Effector CD8-positive, alpha-beta T cell (primary cell): ENCODE results near the gene TTBK2.
"Not testable (repeated sequence)": the region's sequence is repeated elsewhere in the genome, so short reads cannot be mapped to it uniquely, and the experiment has no call there.

Experiments used
- DNase-seq: peaks from one replicate; lab custom pipeline; 2025; lab: John Stamatoyannopoulos, UW

Gene TTBK2

GRCh38 chr15:42761813-42762212 is 158.8 kb downstream of the TTBK2 start:
- DNase-seq, result not testable (repeated sequence)

GRCh38 chr15:42760759-42761158 is 159.8 kb downstream of the TTBK2 start:
- DNase-seq, result no peak

- no peak for DNase-seq
These were observed 161.5 kb downstream of the TTBK2 start for GRCh38 chr15:42759093-42759492.

DNA sequence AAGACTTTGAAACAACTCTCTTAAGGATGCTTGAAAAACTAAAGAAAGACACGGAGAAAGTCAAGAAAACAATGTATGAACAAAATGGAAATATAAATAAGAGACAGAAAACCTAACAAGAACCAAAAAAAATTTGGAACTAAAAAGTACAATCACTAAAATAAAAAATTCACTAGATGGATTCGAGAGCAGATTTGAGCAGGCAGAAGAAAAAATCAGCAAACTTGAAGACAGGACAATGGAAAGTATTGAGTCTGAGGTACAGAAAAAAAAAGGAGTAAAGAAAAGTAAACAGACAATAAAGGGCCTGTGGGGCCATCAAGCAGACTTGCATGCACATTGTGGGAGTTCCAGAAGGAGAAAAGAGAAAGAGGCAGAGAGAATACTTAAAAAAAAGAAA is 170.3 kb downstream of the TTBK2 start:
- no peak for DNase-seq

- DNase-seq, result no peak
These were observed 171.3 kb downstream of the TTBK2 start for GRCh38 chr15:42749266-42749665.

GRCh38 chr15:42744195-42744594 is 176.4 kb downstream of the TTBK2 start:
- DNase-seq, result no peak

DNA sequence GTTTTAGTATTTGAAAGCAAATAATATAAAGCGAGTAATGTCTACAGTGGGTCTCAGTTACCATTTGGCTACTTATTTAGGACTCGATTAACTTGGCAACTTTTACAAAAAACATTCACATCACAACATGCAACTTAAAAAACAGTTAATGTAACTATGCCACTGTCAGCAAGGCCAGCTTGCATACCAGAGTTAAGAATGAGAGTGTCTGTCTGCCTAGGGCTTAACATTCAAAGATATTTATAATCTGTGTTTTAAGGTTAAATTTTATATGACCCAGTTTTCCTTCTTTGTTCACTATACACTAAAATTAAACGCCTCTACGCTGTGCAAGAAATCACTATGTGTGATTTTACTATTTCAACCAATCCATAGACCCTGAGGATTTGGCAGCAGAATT is 178.4 kb downstream of the TTBK2 start:
- no peak for DNase-seq

DNA sequence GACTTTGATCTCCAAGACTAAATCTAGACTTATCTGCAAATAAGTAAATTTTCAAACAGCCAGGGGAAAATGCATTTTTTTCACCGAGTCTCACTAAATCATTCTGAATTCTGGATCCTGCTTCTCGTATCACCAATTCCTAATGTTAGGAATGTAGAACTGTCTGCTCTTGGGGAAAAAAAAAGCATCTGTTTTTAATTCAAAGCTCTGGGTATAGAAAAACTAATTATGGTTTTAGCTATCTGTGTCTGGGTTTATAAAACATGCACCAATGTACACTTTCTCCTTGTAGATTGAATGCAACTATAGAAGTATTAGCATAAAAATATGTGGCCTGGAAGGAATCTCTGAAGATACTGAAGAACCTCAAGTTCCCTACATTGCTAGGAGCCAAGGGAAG is 178.9 kb downstream of the TTBK2 start:
- DNase-seq, result no peak

DNA sequence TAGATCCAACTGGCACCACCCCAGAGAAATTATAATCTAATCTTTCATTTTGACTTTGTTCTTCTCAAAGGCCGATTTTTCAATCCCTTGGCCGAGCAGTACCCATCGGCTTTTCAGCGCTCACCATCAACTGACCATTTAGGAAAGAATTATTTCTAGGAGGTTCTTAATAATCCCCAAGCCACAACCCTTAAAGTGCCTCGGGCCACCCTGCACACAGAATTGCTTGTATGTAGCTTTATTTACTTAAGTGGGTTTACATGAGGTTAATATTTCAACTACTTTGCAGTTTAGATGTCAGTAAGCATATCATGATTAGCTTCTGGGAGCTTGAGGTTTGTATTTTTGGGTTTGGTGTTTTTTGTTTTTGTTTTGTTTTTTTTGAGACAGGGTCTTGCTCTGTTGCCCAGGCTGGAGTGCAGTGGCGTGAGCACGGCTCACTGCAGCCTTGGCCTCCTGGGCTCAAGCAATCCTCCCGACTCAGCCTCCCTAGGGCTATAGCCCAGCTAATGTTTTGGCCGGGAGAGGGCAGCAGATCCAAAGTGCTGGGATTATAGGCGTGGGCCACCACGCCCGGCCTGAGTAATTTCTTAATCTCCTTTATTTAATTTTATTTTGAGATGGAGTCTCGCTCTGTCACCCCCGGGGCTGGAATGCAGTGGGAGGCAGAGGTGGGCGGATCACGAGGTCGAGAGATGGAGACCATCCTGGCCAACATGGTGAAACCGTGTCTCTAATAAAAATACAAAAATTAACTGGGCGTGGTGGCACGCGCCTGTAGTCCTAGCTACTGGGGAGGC is 182.8 kb downstream of the TTBK2 start:
- no peak for DNase-seq

DNA sequence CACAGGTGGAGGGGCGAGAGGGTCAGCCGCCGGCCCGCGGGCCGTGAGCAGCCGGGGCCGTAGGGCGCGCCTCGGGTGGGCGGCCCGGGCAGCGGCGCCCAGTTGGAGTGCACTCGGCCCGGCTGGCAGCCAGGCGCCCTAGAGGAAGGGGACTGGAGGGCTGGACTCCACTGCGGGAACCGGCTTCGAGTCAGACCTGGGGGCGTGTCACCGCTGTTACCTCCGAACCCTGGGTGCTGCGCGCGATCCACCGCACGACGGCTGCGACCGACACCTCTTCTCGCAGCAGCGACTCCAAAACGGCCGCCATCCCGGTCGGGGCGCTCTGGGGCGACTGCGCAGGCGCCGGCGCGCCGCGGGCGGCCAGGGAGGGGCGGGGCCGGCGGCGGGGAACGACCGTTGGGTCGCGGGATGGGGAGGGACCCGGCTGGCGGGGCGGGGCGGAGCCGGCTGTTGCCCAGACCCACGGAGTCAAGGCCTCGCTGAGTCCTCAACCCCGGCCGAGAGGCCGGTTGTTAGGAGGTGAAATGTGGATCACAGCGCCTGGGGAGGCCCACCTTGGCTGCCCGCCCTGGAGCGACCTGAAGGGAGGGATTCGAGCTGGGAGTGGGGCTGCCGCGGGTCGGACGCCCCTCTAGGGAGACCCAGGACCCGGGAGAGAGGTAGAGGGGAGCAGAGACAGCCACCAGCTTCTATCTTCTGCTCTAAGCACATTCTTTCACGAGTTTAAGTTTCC is 183.6 kb downstream of the TTBK2 start, which contains the start of gene CDAN1:
Gene CDAN1 (minus strand): TSS at position 336 of the 736 bp plus-strand sequence. CDS start 26 bp downstream, at position 310.
- DNase-seq, result peak; percentile 88

DNA sequence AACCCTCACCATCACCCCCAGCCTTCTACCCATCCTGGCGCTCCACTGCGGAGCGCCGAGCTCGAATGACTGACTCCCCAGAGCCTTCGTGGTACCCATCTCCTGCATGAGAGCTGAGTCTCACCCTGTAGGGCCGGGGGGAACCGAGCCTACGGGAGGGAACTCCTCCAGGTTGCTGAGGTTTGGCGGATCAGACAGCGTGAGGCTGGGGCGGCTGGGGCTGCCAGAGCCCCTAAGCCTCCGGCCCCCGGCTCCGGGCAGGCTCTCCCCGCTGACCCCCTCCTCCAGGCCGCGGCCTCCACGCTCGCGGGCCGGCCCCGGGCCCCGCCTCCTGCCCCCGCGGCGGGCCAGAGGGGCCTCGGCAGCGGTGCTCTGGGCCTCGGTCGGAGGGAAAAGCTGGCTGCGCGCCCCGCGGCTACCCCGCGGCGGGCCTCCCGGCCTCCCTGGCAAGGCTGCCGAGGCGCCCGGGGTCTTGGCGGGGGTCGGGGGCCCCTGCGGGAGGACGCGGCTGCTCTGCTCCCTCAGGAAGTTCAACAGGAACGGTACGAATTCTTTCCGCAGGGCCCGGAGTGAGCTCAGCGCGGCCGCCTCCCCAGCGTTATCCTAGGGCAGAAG is 184.3 kb downstream of the TTBK2 start:
- DNase-seq, result no peak

DNA sequence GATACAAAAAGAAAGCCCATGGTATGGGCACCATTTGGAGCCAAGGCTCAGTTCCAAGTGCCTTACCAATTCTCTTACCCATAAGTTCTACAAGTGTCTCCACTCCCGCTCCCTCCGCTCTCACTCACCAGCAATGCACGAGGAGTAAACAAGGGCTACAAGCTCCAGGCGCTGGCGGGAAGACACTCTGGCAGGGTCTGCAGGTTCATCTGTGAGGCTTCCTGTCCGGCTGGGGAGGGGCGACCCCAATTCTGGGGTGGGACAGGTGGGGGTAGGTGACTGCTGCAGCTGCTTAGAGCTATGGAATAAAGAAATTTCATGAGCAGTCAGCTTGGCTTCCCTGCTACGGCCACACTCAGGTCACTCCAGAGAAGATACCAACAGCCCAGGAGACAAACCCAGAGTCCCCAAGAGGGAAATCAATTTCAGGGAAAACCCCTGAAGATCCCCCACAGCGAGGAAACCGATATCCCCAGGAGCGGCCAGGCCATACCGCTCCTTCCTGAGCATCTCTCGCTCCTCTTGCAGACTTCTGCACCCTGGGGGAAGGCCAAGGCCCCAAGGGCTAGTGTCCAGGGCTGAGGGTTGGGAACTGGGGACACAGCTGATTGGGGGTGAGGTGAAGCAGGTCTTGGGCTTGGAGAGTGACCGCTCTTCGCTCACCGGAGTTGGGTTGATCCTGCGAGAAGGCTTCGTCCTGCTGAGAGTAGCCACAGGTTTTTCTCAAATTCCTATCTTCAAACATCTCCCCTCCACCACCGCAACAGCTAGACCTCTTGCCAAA is 185.0 kb downstream of the TTBK2 start:
- DNase-seq, result no peak

DNA sequence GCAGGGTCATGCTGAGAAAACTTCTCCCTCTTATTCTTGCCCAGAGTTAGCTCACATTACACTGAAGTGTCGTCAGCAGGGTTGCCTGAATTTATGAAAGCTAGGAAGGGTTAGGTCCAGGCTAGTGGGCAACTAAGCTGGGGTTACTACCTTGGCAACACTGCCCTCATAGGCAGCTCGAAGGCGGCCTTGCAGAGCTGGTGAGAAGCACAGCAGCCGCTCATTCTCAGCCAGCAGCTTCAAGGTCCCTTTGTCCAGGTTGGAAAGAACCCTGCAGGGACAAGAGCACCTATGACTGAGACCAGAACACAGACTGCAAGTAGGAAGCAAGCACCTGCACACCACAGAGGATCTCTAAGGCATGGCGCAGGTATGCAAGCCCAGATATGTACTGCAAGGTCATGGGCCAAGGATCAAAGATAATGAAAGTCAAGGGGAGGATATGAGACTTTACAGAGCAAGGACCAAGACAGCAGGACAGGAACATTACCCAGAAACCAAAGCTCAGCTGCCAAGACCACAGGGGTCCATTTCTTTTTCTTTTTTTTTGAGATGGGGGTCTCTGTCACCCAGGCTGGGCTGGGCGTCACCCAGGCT is 186.4 kb downstream of the TTBK2 start:
- no peak for DNase-seq

DNA sequence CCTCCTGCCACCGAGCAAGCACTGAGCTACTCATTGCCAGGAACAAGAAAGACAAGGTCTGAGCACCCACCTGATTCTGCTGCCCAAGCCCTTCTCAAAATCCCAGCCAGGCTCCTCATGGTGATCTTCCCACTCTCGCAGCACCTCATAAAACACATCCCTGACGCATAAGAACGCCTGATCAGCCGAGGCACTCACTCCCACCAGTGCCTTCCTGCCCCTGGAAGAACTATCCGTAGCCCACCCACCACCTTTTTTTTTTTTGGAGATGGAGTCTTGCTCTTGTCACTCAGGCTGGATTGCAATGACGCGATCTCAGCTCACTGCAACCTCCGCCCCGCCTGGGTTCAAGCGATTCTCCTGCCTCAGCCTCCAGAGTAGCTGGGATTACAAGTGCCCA is 187.6 kb downstream of the TTBK2 start:
- no peak for DNase-seq

DNA sequence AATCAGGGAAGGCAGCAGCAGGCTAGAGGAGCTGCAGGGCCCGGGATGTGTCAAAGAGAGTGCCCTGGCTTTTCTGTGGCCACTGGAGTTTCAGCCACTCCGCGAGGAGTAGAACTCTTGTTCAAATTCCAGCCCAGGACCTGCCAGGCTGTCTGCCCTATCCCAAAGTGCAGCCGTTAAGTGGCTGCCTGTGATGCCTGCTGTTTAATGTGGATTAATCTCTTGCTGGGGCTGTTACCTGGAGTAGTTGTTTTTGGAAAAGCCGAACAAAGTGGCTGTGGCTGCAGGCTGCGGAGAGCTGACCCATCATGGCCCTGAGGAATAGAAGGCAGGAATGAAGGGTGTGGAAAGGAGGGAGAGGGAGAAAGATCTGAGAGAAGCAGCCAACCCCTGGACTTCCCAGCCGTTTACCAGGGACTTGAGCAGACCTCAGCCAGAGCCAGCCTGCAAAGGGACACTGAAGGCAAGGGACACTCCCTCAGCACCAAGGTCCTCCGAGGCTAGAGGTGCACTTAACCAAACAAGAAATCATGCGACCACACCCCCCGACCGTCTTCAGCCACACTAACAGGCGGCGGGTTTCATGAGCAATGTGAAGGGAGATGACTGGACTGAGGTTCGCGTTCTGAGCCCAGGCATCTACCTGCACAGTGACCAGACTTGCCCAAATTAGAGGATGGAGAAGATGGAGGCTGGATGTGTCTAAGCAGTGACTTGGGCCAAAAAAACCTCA is 188.3 kb downstream of the TTBK2 start:
- no peak for DNase-seq

DNA sequence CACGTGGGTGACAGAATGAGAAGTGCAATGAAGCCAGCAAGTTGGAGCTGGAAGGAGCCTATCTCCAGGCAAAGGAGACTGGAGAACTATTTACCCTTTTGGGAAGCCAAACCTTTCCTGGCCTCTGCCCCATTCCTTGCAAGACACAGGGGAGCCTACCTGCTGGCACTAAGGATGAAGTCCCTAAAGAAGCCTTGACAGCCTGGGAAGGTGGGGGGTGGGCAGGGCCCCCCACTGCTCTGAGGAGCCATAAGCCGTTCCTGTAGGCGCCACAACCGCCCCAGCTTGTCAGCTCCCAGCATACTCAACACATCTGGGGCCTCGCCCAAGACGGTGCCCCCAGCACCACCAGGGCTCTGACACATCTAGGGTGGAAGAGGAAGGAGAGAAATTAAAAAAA is 189.1 kb downstream of the TTBK2 start:
- DNase-seq, result no peak

- no peak for DNase-seq
These were observed 190.0 kb downstream of the TTBK2 start for GRCh38 chr15:42730536-42730935.

GRCh38 chr15:42730135-42730534 is 190.4 kb downstream of the TTBK2 start:
- no peak for DNase-seq

DNA sequence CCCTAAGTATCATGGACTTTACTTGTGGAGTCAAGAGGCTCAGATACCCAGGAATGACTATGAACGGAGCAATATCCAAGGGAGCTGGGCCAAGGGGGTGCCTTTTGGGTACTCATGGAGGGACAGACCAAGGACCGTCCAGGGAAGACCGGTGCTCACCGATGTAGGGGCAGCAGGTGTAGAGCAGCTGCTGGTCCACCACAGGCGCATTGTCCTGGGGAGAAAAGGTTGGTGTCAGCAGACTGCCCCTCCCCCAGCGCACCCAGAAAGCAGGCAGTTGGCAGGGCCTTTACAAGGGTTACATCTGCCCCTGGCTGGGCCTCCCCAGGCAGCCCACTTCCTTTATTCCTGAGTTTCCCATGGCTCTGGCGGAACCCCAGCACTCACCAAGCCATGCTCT is 191.2 kb downstream of the TTBK2 start:
- no peak for DNase-seq

GRCh38 chr15:42728972-42729371 is 191.6 kb downstream of the TTBK2 start:
- no peak for DNase-seq

GRCh38 chr15:42728560-42728959 is 192.0 kb downstream of the TTBK2 start:
- DNase-seq, result no peak
